ENCODE results near the gene LIN7A.

LIN7A gene

GRCh38 chr12:80810874-80811273 is 126.9 kb downstream of the LIN7A start:
- H3K79me2 ChIP-seq (ENCODE audit: insufficient read depth, low read length): no peaks in the 10 kb centered on the region
- H3K9me2 ChIP-seq (ENCODE audit: low read depth, low read length): no peaks in the 10 kb centered on the region
- H3K4me3 ChIP-seq (ENCODE audit: low read depth, low read length, poor library complexity, severe bottlenecking): no peak overlapping the region
- no peaks in the 10 kb centered on the region for H3K27me3 ChIP-seq (ENCODE audit: insufficient read depth, low read length)
- TF ChIP-seq CTCF (IDR thresholded peaks at IDR 0.05; ENCODE audit: low read length): no peak
- no peak for TF ChIP-seq EZH2 (IDR thresholded peaks at IDR 0.05; ENCODE audit: borderline replicate concordance, low read length)
- no peaks in the 10 kb centered on the region for H3K9me3 ChIP-seq (ENCODE audit: low read length)
- no peaks in the 10 kb centered on the region for H3F3A ChIP-seq (ENCODE audit: insufficient read depth, low read length)
- no peak overlapping the region for H2AFZ ChIP-seq (ENCODE audit: low read length)
- no peak overlapping the region for H3K9ac ChIP-seq (ENCODE audit: low read length)
- H3K27ac ChIP-seq (ENCODE audit: low read depth, low read length, poor library complexity, severe bottlenecking): no peak overlapping the region
- no peaks in the 10 kb centered on the region for H3K4me1 ChIP-seq (ENCODE audit: insufficient read depth, low read length, severe bottlenecking)
- H3K4me2 ChIP-seq (ENCODE audit: low read length): no peak overlapping the region
- H4K20me1 ChIP-seq (ENCODE audit: insufficient read depth, low read length): no peaks in the 10 kb centered on the region
- no peaks in the 10 kb centered on the region for H3K36me3 ChIP-seq (ENCODE audit: insufficient read depth, low read length)

GRCh38 chr12:80807640-80808288 is 130.0 kb downstream of the LIN7A start:
- Histone ChIP-seq H3K9ac (ENCODE audit: low read length) (no peak overlapping the region), H3K27ac (ENCODE audit: low read depth, low read length, poor library complexity, severe bottlenecking) (no peak overlapping the region), H3K9me3 (ENCODE audit: low read length) (no peaks in the 10 kb centered on the region), H3K9me2 (ENCODE audit: low read depth, low read length) (no peaks in the 10 kb centered on the region), H3K4me2 (ENCODE audit: low read length) (no peak overlapping the region), H4K20me1 (ENCODE audit: insufficient read depth, low read length) (no peaks in the 10 kb centered on the region), H3K27me3 (ENCODE audit: insufficient read depth, low read length) (no peaks in the 10 kb centered on the region), H3K36me3 (ENCODE audit: insufficient read depth, low read length) (no peaks in the 10 kb centered on the region), H2AFZ (ENCODE audit: low read length) (no peak overlapping the region), H3K4me3 (ENCODE audit: low read depth, low read length, poor library complexity, severe bottlenecking) (no peak overlapping the region), H3K79me2 (ENCODE audit: insufficient read depth, low read length) (no peaks in the 10 kb centered on the region), H3K4me1 (ENCODE audit: insufficient read depth, low read length, severe bottlenecking) (no peaks in the 10 kb centered on the region), H3F3A (ENCODE audit: insufficient read depth, low read length) (no peaks in the 10 kb centered on the region)
- no peak for TF ChIP-seq CTCF (IDR thresholded peaks at IDR 0.05; ENCODE audit: low read length)
- TF ChIP-seq EZH2 (IDR thresholded peaks at IDR 0.05; ENCODE audit: borderline replicate concordance, low read length): no peak

GRCh38 chr12:80805106-80805505 is 132.6 kb downstream of the LIN7A start:
- H3K36me3 ChIP-seq (ENCODE audit: insufficient read depth, low read length): no peaks in the 10 kb centered on the region
- H2AFZ ChIP-seq (ENCODE audit: low read length): no peak overlapping the region
- no peaks in the 10 kb centered on the region for H3K79me2 ChIP-seq (ENCODE audit: insufficient read depth, low read length)
- TF ChIP-seq EZH2 (IDR thresholded peaks at IDR 0.05; ENCODE audit: borderline replicate concordance, low read length) (no peak), CTCF (IDR thresholded peaks at IDR 0.05; ENCODE audit: low read length) (no peak)
- no peak overlapping the region for H3K4me3 ChIP-seq (ENCODE audit: low read depth, low read length, poor library complexity, severe bottlenecking)
- H3K9ac ChIP-seq (ENCODE audit: low read length): no peak overlapping the region
- no peaks in the 10 kb centered on the region for H3K9me2 ChIP-seq (ENCODE audit: low read depth, low read length)
- no peaks in the 10 kb centered on the region for H3K9me3 ChIP-seq (ENCODE audit: low read length)
- no peak overlapping the region for H3K27ac ChIP-seq (ENCODE audit: low read depth, low read length, poor library complexity, severe bottlenecking)
- no peaks in the 10 kb centered on the region for H3K27me3 ChIP-seq (ENCODE audit: insufficient read depth, low read length)
- H3K4me2 ChIP-seq (ENCODE audit: low read length): no peak overlapping the region
- no peaks in the 10 kb centered on the region for H4K20me1 ChIP-seq (ENCODE audit: insufficient read depth, low read length)
- no peaks in the 10 kb centered on the region for H3F3A ChIP-seq (ENCODE audit: insufficient read depth, low read length)
- H3K4me1 ChIP-seq (ENCODE audit: insufficient read depth, low read length, severe bottlenecking): no peaks in the 10 kb centered on the region

Data from OCI-LY1 (cell line).